Heart left ventricle (tissue), 16 donors: ENCODE results near the gene LRPAP1. TPM values are rescaled to one million over a fixed set of nuclear protein-coding genes. Genes with fewer than 3 reads are reported as not detected.
A peak's percentile ranks its signal among the peaks of the same experiment; 100 is the strongest.

Experiments used
- ATAC-seq, 4 donors: fragments of 200-7000 bp; cut with Tn5 transposase; one replicate each; pipeline ENCODE4 v1.9.1; 2020 to 2022; ENCODE audit warnings: moderate library complexity in 4 of 4, mild to moderate bottlenecking in 3 of 4, moderate number of reproducible peaks in 1 of 4
- DNase-seq, 5 donors: peaks; one replicate each; pipeline ENCODE4 v3.0.0-alpha.2; 2020
- H3K27ac ChIP-seq, 12 donors: fragments of 200-600 bp; sonication (generic) in 4 of 12; one replicate each; pipeline versions ENCODE4 v1.5.0 to v1.8.0; 2016 to 2022; ENCODE audit warnings: mild to moderate bottlenecking in 2 of 12
- H3K27me3 ChIP-seq, 9 donors: fragments of 200-600 bp; sonication (generic) in 2 of 9; one replicate each; pipeline versions ENCODE4 v1.5.1 to v1.8.0; 2016 to 2022; ENCODE audit warnings: mild to moderate bottlenecking in 3 of 9
- H3K36me3 ChIP-seq, 9 donors: fragments of 200-600 bp; sonication (generic) in 2 of 9; one replicate each; pipeline versions ENCODE4 v1.5.0 to v1.8.0; 2018 to 2022; ENCODE audit warnings: mild to moderate bottlenecking in 2 of 9
- H3K4me1 ChIP-seq, 12 donors: fragments of 200-600 bp; sonication (generic) in 4 of 12; one replicate each; pipeline versions ENCODE4 v1.5.0 to v1.8.0; 2016 to 2022; ENCODE audit warnings: mild to moderate bottlenecking in 3 of 12
- H3K4me3 ChIP-seq, 12 donors: fragments of 200-600 bp; sonication (generic) in 4 of 12; one replicate each; pipeline versions ENCODE4 v1.5.0 to v1.8.0; 2017 to 2022; ENCODE audit warnings: mild to moderate bottlenecking in 9 of 12, moderate library complexity in 4 of 12
- H3K9me3 ChIP-seq, 12 donors: fragments of 200-600 bp; sonication (generic) in 4 of 12; one replicate each; pipeline versions ENCODE4 v1.5.0 to v1.8.0; 2016 to 2022; ENCODE audit warnings: mild to moderate bottlenecking in 1 of 12
- POLR2A ChIP-seq, 2 donors: fragments of 450-650 bp; IDR thresholded peaks; one replicate each; pipeline ENCODE4 v1.6.1; 2017; ENCODE audit warnings: antibody characterized with exemption in 2 of 2, mild to moderate bottlenecking in 2 of 2, moderate library complexity in 2 of 2
- WGBS, 4 donors: extraction: QIAGEN DNeasy Blood & Tissue Kit in 2 of 4; methylation state at CpG; one replicate each; pipeline versions ENCODE4 v1.1.5 to v1.1.7; 2013 to 2018; 5-methylcytosine and 5-hydroxymethylcytosine counted together
- intact Hi-C, 10 donors: fragments of 100-400 bp; cut with DNase I; formaldehyde crosslinking; loops; one replicate each; pipeline versions ENCODE4 v1.11.1 to v1.14.2; 2022
- polyA plus RNA-seq, 2 donors: library from polyadenylated mRNA; stranded (reverse); fragments of 200-250 nt; gene quantifications; one replicate each; pipeline ENCODE4 v1.2.3, GENCODE V29; 2013
- total RNA-seq, 9 donors: library from RNA; depleted of rRNA in 2 of 9; stranded (reverse); fragments of >200 nt in 2 of 9; fragmentation: NEBNext Ultra II Directional in 3 of 9; extraction: Animal tissue kit (Norgen Biotek cat#: 25700) in 3 of 9; gene quantifications; one replicate each; pipeline versions ENCODE4 v1.1.0 to v1.2.4, GENCODE V29; 2016 to 2023
- TF ChIP-seq, protein P1 (sequence below), 12 donors: fragments of 200-600 bp; sonication (generic) in 4 of 12; IDR thresholded peaks; one replicate each; pipeline versions ENCODE4 v1.5.0 to v1.8.0; 2018 to 2022; ENCODE audit warnings: antibody characterized with exemption in 12 of 12, mild to moderate bottlenecking in 5 of 12
- donor health status: ischemic (EF 13 %, LVEDD 7.1; RV severe dilation, severe dysfunction).
- donor health status: healthy with polysubstance abuse.
- donor health status: DM: no; HTN: yes; CAD: no.
- donor health status: DM: no; HTN: no; CAD: no.
- donor health status: ischemic (EF 25% LVEDD 6.9; RV normal size, moderate dysfunction).
- donor health status: ischemic (EF 25% LVEDD 5.7; RV mildly dilated, moderate dysfunction).
- donor health status: healthy.
- donor health status: DM: yes; HTN: yes; CAD: no.
- donor health status: ischemic (EF 35%, LVEDD 5.7; RV mildly dilated, moderate dysfunction).
- donor health status: nonischemic (EF 11% LVEDD 7.7; RV severe dilation, severe dysfunction).
- donor health status: DM: yes; HTN: yes; CAD: no.
- donor health status: PGD.
- donor health status: ischemic (EF 29% LVEDD 5.4; RV normal size, mild dysfunction).
- donor health status: nonischemic (EF 23%, LVEDD 6.1; RV moderate dilation, normal function).

LRPAP1 gene
- total and polyA plus RNA-seq, 11 donors, result 105 to 389 (median 283) TPM

DNA sequence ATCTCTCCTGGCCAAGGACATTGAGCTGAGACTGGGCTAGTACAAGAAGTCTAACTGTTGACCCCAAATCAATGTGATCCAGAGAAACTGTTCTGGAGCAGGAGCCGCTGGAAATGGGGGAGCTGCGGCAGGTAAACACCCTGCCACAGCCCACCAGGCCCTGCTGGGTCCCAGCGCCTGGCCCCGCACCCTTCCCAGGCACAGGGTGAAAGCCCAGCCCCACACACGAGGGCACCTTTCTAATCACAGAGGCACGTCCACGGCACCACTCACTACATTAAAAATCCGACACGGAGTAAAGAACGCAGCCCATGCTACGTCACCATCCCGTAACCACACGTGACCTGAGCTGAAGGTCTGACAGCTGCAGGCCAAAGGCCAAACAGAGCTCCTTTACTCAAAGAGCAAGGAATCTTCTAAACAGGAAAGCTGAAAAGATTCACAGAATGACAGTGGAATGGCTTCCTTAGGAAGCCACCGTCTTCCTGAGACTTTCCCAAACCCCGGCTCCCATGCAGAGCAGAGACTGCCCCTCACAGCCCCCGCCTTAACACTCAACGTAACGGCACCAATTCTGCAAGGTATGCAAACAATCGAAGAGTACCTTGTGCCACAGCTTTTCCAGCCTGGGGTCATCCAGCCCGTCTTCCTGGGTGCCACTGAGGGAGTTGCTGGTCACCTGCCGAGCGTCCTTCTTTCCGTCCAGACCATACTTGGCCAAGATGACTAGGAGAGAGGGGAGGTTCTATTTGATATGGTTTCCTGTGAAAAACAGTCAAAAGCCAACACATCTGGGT lies 12.6 kb downstream of the LRPAP1 start:
- no peaks in the 10 kb centered on the region for H3K27me3 ChIP-seq
- H3K36me3 ChIP-seq, result peaks cover 7 to 100% (median 96%) of the 10 kb centered on the region in 9 donors
- TF ChIP-seq POLR2A (IDR thresholded peaks at IDR 0.05), result no peak
- TF ChIP-seq, protein P1, sequence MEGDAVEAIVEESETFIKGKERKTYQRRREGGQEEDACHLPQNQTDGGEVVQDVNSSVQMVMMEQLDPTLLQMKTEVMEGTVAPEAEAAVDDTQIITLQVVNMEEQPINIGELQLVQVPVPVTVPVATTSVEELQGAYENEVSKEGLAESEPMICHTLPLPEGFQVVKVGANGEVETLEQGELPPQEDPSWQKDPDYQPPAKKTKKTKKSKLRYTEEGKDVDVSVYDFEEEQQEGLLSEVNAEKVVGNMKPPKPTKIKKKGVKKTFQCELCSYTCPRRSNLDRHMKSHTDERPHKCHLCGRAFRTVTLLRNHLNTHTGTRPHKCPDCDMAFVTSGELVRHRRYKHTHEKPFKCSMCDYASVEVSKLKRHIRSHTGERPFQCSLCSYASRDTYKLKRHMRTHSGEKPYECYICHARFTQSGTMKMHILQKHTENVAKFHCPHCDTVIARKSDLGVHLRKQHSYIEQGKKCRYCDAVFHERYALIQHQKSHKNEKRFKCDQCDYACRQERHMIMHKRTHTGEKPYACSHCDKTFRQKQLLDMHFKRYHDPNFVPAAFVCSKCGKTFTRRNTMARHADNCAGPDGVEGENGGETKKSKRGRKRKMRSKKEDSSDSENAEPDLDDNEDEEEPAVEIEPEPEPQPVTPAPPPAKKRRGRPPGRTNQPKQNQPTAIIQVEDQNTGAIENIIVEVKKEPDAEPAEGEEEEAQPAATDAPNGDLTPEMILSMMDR (IDR thresholded peaks at IDR 0.05), result no peak
- H3K27ac ChIP-seq, result no peak overlapping the region
- peak in 2 of 5 donors; percentile 13 to 14 for DNase-seq
- WGBS, 4 donors, result 91 to 94% (median 93%) methylated on average over 22 to 23 of the region's 23 CpGs
- intact Hi-C loops, result loop anchor here in 1 of 10 donors (10.0 kb wide), 1 partner anchor 175 kb away; no protein-coding TSS in a partner anchor
- ATAC-seq, result no peak
- no peaks in the 10 kb centered on the region for H3K4me1 ChIP-seq
- H3K9me3 ChIP-seq, result no peaks in the 10 kb centered on the region
- H3K4me3 ChIP-seq, result no peak overlapping the region

GRCh38 chr4:3518941-3519340 lies 13.3 kb downstream of the LRPAP1 start:
- H3K36me3 ChIP-seq, result peaks cover 7 to 100% (median 96%) of the 10 kb centered on the region in 9 donors

DNA sequence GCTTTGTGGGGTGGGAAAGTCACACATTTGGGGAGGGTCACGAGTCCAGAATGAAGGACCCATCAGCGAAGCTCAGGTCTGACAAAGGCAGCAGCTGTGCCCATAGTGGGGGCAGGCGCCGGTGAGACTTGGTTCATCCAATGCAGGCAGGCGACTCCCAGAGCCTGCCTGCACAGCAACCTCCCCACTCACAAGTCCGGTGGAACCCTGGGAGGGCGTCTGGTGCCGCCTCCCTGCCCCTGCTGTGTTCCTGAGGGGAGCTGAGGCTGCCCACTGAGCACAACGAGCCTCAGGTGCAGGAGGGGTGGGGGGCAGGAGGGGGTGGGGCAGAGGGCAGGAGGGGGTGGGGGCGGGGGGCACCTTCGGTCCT lies 13.7 kb downstream of the LRPAP1 start:
- Histone ChIP-seq H3K4me3 (no peak overlapping the region), H3K27ac (no peak overlapping the region), H3K36me3 (peaks cover 7 to 100% (median 96%) of the 10 kb centered on the region in 9 donors), H3K27me3 (no peaks in the 10 kb centered on the region), H3K9me3 (no peaks in the 10 kb centered on the region), H3K4me1 (no peaks in the 10 kb centered on the region)
- DNase-seq (peak in 2 of 5 donors; percentile 15 to 32), ATAC-seq (no peak)
- TF ChIP-seq, protein P1 (IDR thresholded peaks at IDR 0.05), result no peak
- TF ChIP-seq POLR2A (IDR thresholded peaks at IDR 0.05), result no peak
- 86 to 95% (median 90%) methylated on average over 2 to 11 of the region's 11 CpGs for WGBS, 4 donors
- intact Hi-C loops, result loop anchor here in 1 of 10 donors (10.0 kb wide), 1 partner anchor 174 kb away; no protein-coding TSS in a partner anchor

More at GRCh38 chr4:3518941-3519340, 13.3 kb downstream of the LRPAP1 start:
- Histone ChIP-seq H3K27ac (no peak overlapping the region), H3K4me1 (no peaks in the 10 kb centered on the region), H3K9me3 (no peaks in the 10 kb centered on the region), H3K4me3 (no peak overlapping the region), H3K27me3 (no peaks in the 10 kb centered on the region)
- WGBS, 4 donors, result 90 to 93% (median 91%) methylated on average over 17 to 18 of the region's 18 CpGs
- no peak for TF ChIP-seq POLR2A (IDR thresholded peaks at IDR 0.05)
- TF ChIP-seq, protein P1 (IDR thresholded peaks at IDR 0.05), result no peak
- no peak for ATAC-seq
- intact Hi-C loops, result loop anchor here in 1 of 10 donors (10.0 kb wide), 1 partner anchor 174 kb away; no protein-coding TSS in a partner anchor
- DNase-seq, result peak in 3 of 5 donors; percentile 14 to 17 (median 15)

DNA sequence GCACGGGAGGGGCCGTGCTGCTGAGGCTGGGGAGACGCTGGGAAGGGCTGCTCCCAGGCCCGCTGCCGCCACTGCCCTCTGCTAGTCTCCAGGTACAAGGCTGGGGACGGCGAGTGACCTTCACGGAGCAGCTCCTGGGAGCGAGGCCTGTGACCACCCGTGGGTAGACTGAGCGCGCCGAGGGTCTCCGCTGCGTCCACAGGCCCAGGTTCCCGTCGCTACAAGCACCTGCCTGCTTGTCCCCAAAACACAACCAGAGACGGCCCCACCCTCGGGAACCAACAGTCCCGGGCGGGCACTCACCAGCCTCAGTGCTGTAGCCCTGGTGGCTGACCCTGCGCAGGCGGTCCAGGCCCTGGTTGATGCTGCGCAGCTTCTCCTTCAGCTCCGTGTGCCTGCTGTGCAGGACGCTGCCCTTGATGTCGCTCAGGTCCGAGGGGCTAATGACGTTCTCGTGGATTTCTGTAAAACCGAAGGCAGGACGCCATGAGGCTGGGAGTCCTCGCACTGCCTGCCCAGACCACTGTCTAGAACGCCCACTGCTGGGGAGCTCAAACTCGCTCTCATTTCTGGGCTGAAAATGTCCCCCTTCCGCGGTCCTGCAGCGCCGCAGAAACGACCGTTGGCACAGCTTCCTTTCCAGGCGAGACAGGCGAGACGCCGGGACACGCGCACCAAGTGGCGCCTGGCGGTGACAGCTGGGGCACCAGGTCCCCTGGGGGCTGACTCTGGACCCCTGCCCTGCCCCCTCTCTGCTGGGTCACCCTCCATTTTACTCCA lies 14.3 kb downstream of the LRPAP1 start:
- intact Hi-C loops, result loop anchor here in 1 of 10 donors (10.0 kb wide), 1 partner anchor 173 kb away; no protein-coding TSS in a partner anchor

More for the DNA sequence above, 14.3 kb downstream of the LRPAP1 start:
- DNase-seq (peak in 2 of 5 donors; percentile 21 to 61), ATAC-seq (no peak)
- WGBS, 4 donors, result 95 to 97% (median 96%) methylated on average over 30 to 49 of the region's 49 CpGs
- Histone ChIP-seq H3K4me3 (no peak overlapping the region), H3K27me3 (no peaks in the 10 kb centered on the region), H3K36me3 (peaks cover 7 to 100% (median 96%) of the 10 kb centered on the region in 9 donors), H3K9me3 (no peaks in the 10 kb centered on the region), H3K4me1 (no peaks in the 10 kb centered on the region), H3K27ac (no peak overlapping the region)
- TF ChIP-seq POLR2A (IDR thresholded peaks at IDR 0.05), result no peak
- TF ChIP-seq, protein P1 (IDR thresholded peaks at IDR 0.05), result no peak
